WERI-Rb-1 (cell line): ENCODE results near the gene ASTN1.

Experiments
- DNase-seq: peaks from one replicate; pipeline ENCODE4 v3.0.0-alpha.2; 2020
- H3K27ac ChIP-seq: fragments of 250-450 bp; sonication (Bioruptor Pico); 2 replicates; pipeline ENCODE4 v1.5.1; 2020; ENCODE audit warnings: mild to moderate bottlenecking, moderate library complexity
- H3K27me3 ChIP-seq: fragments of 250-450 bp; sonication (Bioruptor Pico); 2 replicates; pipeline ENCODE4 v1.5.1; 2021; ENCODE audit warnings: mild to moderate bottlenecking, low read depth, moderate library complexity; ENCODE audit not compliant: insufficient read depth, severe bottlenecking
- H3K36me3 ChIP-seq: fragments of 250-450 bp; sonication (Bioruptor Pico); 2 replicates; pipeline ENCODE4 v1.5.1; 2020; ENCODE audit warnings: mild to moderate bottlenecking, moderate library complexity
- H3K4me3 ChIP-seq: 2 replicates; pipeline ENCODE4 v1.5.1; 2011; ENCODE audit warnings: low read depth, mild to moderate bottlenecking, control low read depth, low read length
- H3K9me3 ChIP-seq: fragments of 250-450 bp; sonication (Bioruptor Pico); 2 replicates; pipeline ENCODE4 v1.5.1; 2021; ENCODE audit warnings: mild to moderate bottlenecking, moderate library complexity; ENCODE audit not compliant: severe bottlenecking
- TF ChIP-seq, protein P1 (sequence below): IDR thresholded peaks from 2 replicates; pipeline ENCODE4 v1.5.1; 2011; ENCODE audit warnings: low read depth, mild to moderate bottlenecking, control low read depth, inconsistent platforms, low read length

Gene ASTN1

GRCh38 chr1:177122461-177123251 lies 41.9 kb downstream of the ASTN1 start:
- Histone ChIP-seq H3K27ac (peak overlapping the region; percentile 24), H3K27me3 (no peaks in the 10 kb centered on the region), H3K36me3 (no peaks in the 10 kb centered on the region), H3K9me3 (no peaks in the 10 kb centered on the region), H3K4me3 (no peak overlapping the region)
- DNase-seq = peak; percentile 44
- TF ChIP-seq, protein P1, sequence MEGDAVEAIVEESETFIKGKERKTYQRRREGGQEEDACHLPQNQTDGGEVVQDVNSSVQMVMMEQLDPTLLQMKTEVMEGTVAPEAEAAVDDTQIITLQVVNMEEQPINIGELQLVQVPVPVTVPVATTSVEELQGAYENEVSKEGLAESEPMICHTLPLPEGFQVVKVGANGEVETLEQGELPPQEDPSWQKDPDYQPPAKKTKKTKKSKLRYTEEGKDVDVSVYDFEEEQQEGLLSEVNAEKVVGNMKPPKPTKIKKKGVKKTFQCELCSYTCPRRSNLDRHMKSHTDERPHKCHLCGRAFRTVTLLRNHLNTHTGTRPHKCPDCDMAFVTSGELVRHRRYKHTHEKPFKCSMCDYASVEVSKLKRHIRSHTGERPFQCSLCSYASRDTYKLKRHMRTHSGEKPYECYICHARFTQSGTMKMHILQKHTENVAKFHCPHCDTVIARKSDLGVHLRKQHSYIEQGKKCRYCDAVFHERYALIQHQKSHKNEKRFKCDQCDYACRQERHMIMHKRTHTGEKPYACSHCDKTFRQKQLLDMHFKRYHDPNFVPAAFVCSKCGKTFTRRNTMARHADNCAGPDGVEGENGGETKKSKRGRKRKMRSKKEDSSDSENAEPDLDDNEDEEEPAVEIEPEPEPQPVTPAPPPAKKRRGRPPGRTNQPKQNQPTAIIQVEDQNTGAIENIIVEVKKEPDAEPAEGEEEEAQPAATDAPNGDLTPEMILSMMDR = no peak

GRCh38 chr1:177119311-177119710 lies 45.2 kb downstream of the ASTN1 start:
- no peaks in the 10 kb centered on the region for H3K36me3 ChIP-seq
- no peaks in the 10 kb centered on the region for H3K27me3 ChIP-seq
- TF ChIP-seq, protein P1 = no peak
- no peak overlapping the region for H3K27ac ChIP-seq
- no peak overlapping the region for H3K4me3 ChIP-seq
- no peak for DNase-seq
- H3K9me3 ChIP-seq = no peaks in the 10 kb centered on the region

GRCh38 chr1:177118901-177119300 lies 45.6 kb downstream of the ASTN1 start:
- no peak for DNase-seq
- TF ChIP-seq, protein P1 = no peak
- Histone ChIP-seq H3K36me3 (no peaks in the 10 kb centered on the region), H3K27ac (no peak overlapping the region), H3K4me3 (no peak overlapping the region), H3K27me3 (no peaks in the 10 kb centered on the region), H3K9me3 (no peaks in the 10 kb centered on the region)

GRCh38 chr1:177116941-177117340 lies 47.6 kb downstream of the ASTN1 start:
- no peak overlapping the region for H3K4me3 ChIP-seq
- H3K36me3 ChIP-seq = no peaks in the 10 kb centered on the region
- H3K27me3 ChIP-seq = no peaks in the 10 kb centered on the region
- DNase-seq = no peak
- no peak overlapping the region for H3K27ac ChIP-seq
- H3K9me3 ChIP-seq = no peaks in the 10 kb centered on the region
- TF ChIP-seq, protein P1 = no peak

DNA sequence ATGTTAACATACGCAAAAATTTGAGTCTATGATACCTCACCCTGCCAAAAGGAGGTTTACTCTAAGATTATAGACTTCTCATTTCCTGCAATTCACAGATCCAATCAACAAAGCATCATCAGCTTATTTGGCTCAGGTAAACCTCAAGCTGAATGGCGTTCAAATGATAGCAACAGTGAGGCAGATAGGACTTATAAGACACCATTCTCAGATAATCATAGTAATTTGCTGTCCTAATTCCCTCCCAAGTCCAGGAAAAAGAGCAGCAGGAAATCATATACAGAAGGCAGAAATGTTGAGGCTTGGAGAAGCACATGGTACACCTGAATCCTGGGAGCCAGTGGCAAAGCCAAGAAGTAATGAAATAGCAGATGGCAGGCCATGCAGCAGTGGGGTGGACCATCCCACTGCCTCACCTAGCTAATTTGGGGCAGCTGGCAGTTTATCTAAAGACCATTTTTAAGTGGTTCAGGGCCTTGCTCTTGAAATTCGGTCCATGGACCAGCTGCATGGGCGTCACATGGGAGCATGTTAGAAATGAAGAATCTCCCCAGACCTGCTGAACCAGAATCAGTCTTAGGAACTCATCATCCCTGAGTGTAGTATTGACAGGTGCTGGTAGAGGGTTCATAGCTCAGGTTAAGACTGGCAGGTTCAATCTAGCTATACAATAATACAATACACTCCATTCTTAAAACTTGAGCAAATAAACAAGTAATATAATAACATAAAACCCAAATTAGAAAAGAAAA lies 57.7 kb downstream of the ASTN1 start:
- Histone ChIP-seq H3K9me3 (no peaks in the 10 kb centered on the region), H3K36me3 (no peaks in the 10 kb centered on the region), H3K4me3 (no peak overlapping the region), H3K27me3 (no peaks in the 10 kb centered on the region), H3K27ac (no peak overlapping the region)
- DNase-seq = no peak
- TF ChIP-seq, protein P1 = no peak
